ENCODE measurements around the gene STK39.

The STK39 gene

DNA sequence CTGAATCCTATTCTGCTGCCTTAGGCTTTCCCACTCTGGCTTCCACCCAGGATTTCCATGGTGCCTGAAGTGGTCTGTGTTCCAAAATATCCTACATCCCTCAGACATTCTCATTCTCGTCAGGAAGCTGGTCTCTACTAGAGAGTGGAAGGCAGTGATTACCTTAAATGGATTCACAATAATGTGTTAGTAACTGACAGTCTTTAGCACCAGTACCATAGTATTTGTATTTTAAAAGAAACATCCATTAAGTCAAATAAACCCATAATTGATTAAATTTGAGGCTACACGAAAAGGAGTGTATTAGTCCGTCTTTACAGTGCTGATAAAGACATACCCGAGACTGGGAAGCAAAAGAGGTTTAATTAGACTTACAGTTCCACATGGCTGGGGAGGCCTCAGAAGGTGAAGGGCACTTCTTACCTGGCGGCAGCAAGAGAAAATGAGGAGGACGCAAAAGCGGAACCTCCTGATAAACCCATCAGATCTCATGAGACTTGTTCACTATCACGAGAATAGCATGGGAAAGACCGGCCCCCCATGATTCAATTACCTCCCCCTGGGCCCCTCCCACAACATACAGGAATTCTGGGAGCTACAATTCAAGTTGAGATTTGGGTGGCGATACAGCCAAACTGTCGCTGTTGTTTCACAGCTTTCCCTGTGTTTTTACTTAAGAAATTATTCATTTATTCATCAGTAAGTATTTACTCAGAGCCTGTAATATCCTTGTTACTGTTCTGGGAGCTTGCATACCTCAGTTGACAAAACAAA lies 306.5 kb downstream of the STK39 start:
- H3K4me3 ChIP-seq (ENCODE audit: low read depth, low read length): no peak overlapping the region

GRCh38 chr2:167940346-167940725 lies 307.1 kb downstream of the STK39 start:
- no peak overlapping the region for H3K4me3 ChIP-seq (ENCODE audit: low read depth, low read length)

DNA sequence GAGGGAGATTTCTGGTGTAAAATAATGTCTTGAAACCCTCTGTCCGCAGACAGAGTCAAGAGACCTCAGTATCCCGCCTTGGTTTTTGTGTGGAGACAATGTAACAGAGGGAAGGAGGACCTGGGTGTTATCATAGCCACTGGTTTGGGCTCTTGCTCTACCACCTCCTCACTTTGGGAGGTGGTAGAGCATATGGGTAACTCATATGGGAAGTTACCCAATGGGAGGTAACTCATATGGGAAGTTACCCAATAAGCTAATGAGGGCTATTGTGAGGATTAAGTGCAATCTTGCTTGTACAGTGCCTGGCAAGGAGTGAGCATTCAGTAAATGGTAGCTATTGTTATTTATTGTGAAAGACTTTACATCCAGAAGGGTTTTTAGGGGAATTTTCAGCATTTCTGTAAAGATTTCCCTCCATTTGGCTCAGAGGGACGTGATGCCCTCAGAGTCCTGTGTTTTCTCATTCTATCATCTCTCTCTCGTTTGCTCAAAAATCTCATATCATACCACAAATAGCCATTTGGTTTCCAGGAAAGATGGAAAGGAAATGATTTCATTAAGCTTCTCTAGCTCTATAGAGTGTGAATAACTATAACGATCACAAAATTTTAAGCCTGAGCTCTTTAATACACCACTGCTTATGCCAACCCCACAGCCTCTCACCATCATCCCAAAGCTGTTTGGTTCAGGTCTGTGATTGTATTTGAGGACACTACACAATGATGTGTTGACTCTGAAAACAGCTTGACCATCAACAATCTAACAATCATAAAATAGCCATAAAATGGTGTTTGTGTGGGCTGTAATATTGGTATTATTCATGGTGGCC lies 307.7 kb downstream of the STK39 start:
- H3K4me3 ChIP-seq (ENCODE audit: low read depth, low read length): no peak overlapping the region

- no peak overlapping the region for H3K4me3 ChIP-seq (ENCODE audit: low read depth, low read length)
Observed at GRCh38 chr2:167937403-167937802, 310.0 kb downstream of the STK39 start.

DNA sequence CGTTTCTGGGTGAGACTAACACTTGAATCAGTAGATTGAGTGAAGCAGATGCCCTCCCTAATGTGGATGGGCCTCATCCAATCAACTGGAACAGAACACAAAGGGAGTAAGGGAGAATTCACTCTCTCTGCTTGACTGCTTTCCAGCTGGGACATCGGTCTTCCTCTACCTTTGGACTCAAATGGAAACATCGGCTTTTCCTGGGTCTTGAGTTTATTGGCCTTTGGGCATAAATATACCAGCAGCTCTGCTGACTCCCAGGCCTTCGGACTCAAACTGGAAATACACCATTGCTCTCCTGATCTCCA lies 311.6 kb downstream of the STK39 start:
- H3K4me3 ChIP-seq (ENCODE audit: low read depth, low read length): no peak overlapping the region

- H3K4me3 ChIP-seq (ENCODE audit: low read depth, low read length): no peak overlapping the region
Observed at GRCh38 chr2:167933097-167933814, 314.1 kb downstream of the STK39 start.

- no peak overlapping the region for H3K4me3 ChIP-seq (ENCODE audit: low read depth, low read length)
Observed at GRCh38 chr2:167932123-167932693, 315.2 kb downstream of the STK39 start.

DNA sequence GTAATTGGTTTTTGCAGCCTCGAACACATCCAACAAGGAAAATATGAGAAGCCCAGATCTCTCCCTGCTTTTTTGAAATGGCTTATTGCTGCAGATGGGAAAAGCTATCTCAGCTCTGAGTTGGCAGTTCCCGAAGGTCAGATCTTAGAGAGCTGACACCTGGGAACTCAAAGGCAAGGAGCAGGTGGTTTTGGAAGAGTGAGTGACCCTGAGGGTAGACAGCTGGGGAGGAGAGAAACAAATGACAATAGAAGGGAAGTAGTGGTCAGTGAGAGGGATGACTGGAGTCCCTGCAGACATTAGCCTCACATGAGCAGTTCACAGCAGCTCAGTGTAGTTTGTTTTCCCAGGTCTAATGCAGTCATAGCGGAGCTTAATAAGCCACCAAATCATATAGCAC lies 317.9 kb downstream of the STK39 start:
- no peak overlapping the region for H3K4me3 ChIP-seq (ENCODE audit: low read depth, low read length)

DNA sequence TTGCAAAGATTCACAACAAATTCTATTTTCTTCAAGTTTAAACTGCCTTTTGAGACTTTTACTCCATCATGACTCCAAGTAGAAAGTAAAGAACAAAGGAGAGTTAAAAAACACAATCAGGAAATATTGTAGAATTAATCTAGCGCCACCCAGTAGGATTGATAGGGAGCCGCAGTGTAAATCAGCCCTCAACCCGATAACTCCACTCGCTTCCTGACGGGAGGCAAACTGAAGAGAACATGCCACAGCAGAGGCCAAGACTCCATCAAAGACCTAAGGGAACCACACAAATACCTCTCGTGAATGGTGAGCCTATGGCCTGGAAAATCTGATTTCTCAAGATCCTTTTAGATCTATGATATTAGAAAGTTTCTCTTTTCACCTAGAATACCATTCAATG lies 319.0 kb downstream of the STK39 start:
- no peak overlapping the region for H3K4me3 ChIP-seq (ENCODE audit: low read depth, low read length)

- H3K4me3 ChIP-seq (ENCODE audit: low read depth, low read length): no peak overlapping the region
Observed at GRCh38 chr2:167925758-167926157, 321.6 kb downstream of the STK39 start.

DNA sequence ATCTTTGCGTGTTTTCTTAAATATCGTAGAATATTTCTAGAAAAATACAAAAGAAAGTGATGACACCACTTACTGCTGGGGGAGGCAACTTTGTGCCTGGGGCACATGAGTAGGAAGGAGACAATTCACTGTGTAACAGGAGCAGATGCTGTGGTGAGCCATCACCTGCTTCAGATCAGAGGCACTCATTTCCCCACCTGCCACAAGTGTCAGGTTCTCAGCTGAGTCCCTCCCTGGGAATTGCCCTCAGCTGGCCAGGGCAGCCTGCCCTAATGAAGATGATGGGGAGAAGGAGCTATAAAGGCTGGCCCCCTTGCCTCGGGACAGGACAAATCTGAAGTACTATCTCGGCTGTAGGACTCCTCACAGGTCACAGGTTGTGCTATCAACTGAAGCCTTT lies 322.8 kb downstream of the STK39 start:
- no peak overlapping the region for H3K4me3 ChIP-seq (ENCODE audit: low read depth, low read length)

- H3K4me3 ChIP-seq (ENCODE audit: low read depth, low read length): no peak overlapping the region
Observed at GRCh38 chr2:167916756-167917155, 330.6 kb downstream of the STK39 start.

DNA sequence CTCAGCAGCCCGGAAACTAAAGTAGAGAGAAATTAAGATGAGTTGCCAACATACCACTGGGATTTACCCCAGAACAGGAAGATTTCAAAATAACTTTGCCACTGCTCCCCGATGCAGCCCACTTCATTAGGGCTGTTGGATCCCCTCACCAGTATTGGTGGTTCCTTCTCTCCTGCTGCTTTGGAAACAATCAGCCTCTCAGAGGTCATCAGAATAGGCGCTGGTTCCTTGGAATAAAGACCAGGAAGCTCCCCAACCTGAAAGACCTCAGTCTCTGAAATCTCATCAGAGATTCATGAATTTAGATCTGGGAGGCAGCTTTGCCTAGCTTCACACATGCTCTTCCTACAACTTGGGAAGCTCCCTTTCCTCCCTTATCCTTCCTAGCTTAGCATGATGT lies 332.4 kb downstream of the STK39 start:
- H3K4me3 ChIP-seq (ENCODE audit: low read depth, low read length): no peak overlapping the region

GRCh38 chr2:167908786-167909185 lies 338.6 kb downstream of the STK39 start:
- no peak overlapping the region for H3K4me3 ChIP-seq (ENCODE audit: low read depth, low read length)

DNA sequence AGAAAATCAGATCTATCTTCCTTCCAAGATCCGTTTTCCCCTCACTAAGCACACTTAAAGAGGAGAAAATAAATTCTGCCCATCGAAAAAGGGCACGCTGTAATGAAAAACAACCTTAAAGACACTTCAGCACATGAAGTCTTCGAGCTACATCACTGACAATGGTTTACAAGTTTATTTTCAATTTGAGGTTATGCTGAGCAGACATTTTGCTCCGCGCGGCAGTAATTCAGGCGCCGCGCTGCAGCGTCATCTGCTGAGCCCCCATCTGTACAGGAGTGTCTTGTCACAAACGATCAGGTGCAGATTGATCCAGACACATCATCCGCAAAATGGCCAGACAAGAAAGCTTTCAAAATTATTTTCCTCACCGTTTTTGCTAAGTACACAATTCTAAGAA lies 341.7 kb downstream of the STK39 start:
- no peak overlapping the region for H3K4me3 ChIP-seq (ENCODE audit: low read depth, low read length)

Data from iPS-11a (cell line).